Measurements from ENCODE around the gene GALE. TPM values are rescaled to one million over a fixed set of nuclear protein-coding genes. Genes with fewer than 3 reads are reported as not detected.
A peak's percentile ranks its signal among the peaks of the same experiment; 100 is the strongest.

The GALE gene
- total and polyA plus RNA-seq, 2 of the 13 experiments (the other 11 are each of a cell fraction or from before 2014, with no cell fraction given) = 85.2 to 88.4 TPM

- TF ChIP-seq NFE2L2 (IDR thresholded peaks at IDR 0.05; ENCODE audit: low read length) (no peak), CHD4 (IDR thresholded peaks at IDR 0.05; ENCODE audit: borderline replicate concordance, low read length) (no peak), MNT (IDR thresholded peaks at IDR 0.05) (no peak; the same call in 1 of the 2 replicates), ZNF556 (CRISPR knock-in tag; IDR thresholded peaks at IDR 0.05; ENCODE audit: borderline replicate concordance) (peak; percentile 59; the same call in 1 of the 2 replicates), ZBTB42 (CRISPR knock-in tag; IDR thresholded peaks at IDR 0.05) (0 out of 2 replicates have a peak, but pooled peaks have one; percentile 35), IRX3 (CRISPR knock-in tag; IDR thresholded peaks at IDR 0.05; ENCODE audit: borderline replicate concordance, low read depth) (peak; percentile 71; the same call in 1 of the 2 replicates), TFDP2 (CRISPR knock-in tag; IDR thresholded peaks at IDR 0.05) (0 out of 2 replicates have a peak, but pooled peaks have one; percentile 49), ZNF546 (CRISPR knock-in tag; conservative IDR thresholded peaks at IDR 0.05) (peak; percentile 86), RFXAP (CRISPR knock-in tag; IDR thresholded peaks at IDR 0.05; ENCODE audit: borderline replicate concordance) (peak; percentile 90), GABPB1 (CRISPR knock-in tag; IDR thresholded peaks at IDR 0.05) (peak; percentile 90), ZNF224 (CRISPR knock-in tag; IDR thresholded peaks at IDR 0.05) (0 out of 2 replicates have a peak, but pooled peaks have one; percentile 55), SPEN (CRISPR knock-in tag; IDR thresholded peaks at IDR 0.05; ENCODE audit: low read depth) (peak; percentile 78), ARID2 (CRISPR knock-in tag; IDR thresholded peaks at IDR 0.05; ENCODE audit: borderline replicate concordance) (no peak), KAT7 (CRISPR knock-in tag; IDR thresholded peaks at IDR 0.05; ENCODE audit: borderline replicate concordance) (peak; percentile 63; the same call in 1 of the 2 replicates), ZNF747 (CRISPR knock-in tag; IDR thresholded peaks at IDR 0.05; ENCODE audit: borderline replicate concordance) (0 out of 2 replicates have a peak, but pooled peaks have one; percentile 76), ZNF770 (CRISPR knock-in tag; IDR thresholded peaks at IDR 0.05) (0 out of 2 replicates have a peak, but pooled peaks have one; percentile 30), ZNF737 (CRISPR knock-in tag; IDR thresholded peaks at IDR 0.05; ENCODE audit: borderline replicate concordance) (no peak), ZNF205 (CRISPR knock-in tag; IDR thresholded peaks at IDR 0.05) (0 out of 2 replicates have a peak, but pooled peaks have one; percentile 48), KLF6 (CRISPR knock-in tag; IDR thresholded peaks at IDR 0.05) (peak; percentile 86; the same call in 1 of the 2 replicates), ZNF30 (CRISPR knock-in tag; IDR thresholded peaks at IDR 0.05) (0 out of 2 replicates have a peak, but pooled peaks have one; percentile 20)
- TF ChIP-seq, protein P1, sequence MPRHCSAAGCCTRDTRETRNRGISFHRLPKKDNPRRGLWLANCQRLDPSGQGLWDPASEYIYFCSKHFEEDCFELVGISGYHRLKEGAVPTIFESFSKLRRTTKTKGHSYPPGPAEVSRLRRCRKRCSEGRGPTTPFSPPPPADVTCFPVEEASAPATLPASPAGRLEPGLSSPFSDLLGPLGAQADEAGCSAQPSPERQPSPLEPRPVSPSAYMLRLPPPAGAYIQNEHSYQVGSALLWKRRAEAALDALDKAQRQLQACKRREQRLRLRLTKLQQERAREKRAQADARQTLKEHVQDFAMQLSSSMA (CRISPR knock-in tag; IDR thresholded peaks at IDR 0.05) = no peak
- TF ChIP-seq, protein P2, sequence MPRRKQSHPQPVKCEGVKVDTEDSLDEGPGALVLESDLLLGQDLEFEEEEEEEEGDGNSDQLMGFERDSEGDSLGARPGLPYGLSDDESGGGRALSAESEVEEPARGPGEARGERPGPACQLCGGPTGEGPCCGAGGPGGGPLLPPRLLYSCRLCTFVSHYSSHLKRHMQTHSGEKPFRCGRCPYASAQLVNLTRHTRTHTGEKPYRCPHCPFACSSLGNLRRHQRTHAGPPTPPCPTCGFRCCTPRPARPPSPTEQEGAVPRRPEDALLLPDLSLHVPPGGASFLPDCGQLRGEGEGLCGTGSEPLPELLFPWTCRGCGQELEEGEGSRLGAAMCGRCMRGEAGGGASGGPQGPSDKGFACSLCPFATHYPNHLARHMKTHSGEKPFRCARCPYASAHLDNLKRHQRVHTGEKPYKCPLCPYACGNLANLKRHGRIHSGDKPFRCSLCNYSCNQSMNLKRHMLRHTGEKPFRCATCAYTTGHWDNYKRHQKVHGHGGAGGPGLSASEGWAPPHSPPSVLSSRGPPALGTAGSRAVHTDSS (CRISPR knock-in tag; conservative IDR thresholded peaks at IDR 0.05) = peak; percentile 39; the same call in 1 of the 2 replicates
Measured at GRCh38 chr1:23825076-23825761, 24.7 kb upstream of the GALE start, which contains the start of gene HMGCL (continued).
